AG04449 (cell line): ENCODE results near the gene MYO7A.

ENCODE experiments used
- CTCF ChIA-PET: fragments of 350-600 bp; formaldehyde crosslinking; extraction: SDS; loops from one replicate; lab custom pipeline; 2021; ENCODE audit warnings: antibody characterized with exemption; lab: Yijun Ruan, JAX
- POLR2A ChIA-PET: fragments of 400-600, 350-600 bp; formaldehyde crosslinking; extraction: SDS; loops from one replicate; lab custom pipeline; 2020; ENCODE audit warnings: antibody characterized with exemption, inconsistent platforms; lab: Yijun Ruan, JAX
- DNase-seq: peaks from one replicate; pipeline ENCODE4 v3.0.0-alpha.2; 2010; ENCODE audit warnings: low read depth, low spot score
- H3K4me3 ChIP-seq: 2 replicates; pipeline ENCODE4 v1.5.1; 2011; ENCODE audit warnings: low read depth, mild to moderate bottlenecking, control low read depth, low read length
- TF ChIP-seq, protein P1 (sequence below): IDR thresholded peaks from one replicate; pipeline ENCODE4 v1.5.1; 2011; ENCODE audit warnings: mild to moderate bottlenecking, moderate library complexity, low read length, control low read depth, inconsistent platforms; ENCODE audit not compliant: insufficient read depth; ENCODE audit errors: missing control alignments

MYO7A gene

DNA sequence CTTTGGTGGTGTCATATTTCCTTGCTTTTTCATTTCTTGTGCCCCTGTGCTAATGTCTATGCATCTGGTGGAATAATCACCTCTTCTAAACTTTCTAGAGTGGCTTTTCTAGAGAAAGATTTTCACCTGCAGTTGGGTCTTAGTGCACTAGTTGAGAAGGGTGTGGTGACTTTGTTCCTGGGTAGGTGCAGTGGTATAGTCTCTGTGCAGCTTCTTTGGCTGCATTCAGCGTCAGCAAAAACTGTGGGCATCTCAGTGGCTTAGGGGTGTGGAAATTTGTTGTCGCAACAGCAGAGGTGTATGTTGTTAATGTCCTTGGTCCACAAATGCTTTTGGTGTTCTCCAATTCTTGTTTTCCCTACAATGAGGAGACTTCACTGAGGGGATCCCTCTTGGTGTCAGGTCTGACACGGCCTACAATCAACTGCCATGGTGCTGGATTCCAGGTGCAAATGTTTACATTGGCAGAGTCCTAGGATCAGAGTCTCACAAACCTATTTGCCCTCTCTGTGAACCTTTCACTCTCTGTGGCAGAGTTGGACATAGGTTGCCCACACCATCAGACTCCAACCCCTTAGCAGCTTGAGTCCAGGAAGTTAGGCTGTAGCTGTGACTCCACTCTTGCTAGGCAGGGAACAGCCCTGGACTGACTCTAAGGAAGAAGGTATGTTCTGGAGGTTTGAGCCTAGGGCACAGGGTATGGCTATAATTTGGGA lies 124.7 kb downstream of the MYO7A start:
- ChIA-PET CTCF (no interaction called here), POLR2A (no interaction called here)
- H3K4me3 ChIP-seq: no peak overlapping the region
- TF ChIP-seq, protein P1, sequence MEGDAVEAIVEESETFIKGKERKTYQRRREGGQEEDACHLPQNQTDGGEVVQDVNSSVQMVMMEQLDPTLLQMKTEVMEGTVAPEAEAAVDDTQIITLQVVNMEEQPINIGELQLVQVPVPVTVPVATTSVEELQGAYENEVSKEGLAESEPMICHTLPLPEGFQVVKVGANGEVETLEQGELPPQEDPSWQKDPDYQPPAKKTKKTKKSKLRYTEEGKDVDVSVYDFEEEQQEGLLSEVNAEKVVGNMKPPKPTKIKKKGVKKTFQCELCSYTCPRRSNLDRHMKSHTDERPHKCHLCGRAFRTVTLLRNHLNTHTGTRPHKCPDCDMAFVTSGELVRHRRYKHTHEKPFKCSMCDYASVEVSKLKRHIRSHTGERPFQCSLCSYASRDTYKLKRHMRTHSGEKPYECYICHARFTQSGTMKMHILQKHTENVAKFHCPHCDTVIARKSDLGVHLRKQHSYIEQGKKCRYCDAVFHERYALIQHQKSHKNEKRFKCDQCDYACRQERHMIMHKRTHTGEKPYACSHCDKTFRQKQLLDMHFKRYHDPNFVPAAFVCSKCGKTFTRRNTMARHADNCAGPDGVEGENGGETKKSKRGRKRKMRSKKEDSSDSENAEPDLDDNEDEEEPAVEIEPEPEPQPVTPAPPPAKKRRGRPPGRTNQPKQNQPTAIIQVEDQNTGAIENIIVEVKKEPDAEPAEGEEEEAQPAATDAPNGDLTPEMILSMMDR: no peak
- no peak for DNase-seq

DNA sequence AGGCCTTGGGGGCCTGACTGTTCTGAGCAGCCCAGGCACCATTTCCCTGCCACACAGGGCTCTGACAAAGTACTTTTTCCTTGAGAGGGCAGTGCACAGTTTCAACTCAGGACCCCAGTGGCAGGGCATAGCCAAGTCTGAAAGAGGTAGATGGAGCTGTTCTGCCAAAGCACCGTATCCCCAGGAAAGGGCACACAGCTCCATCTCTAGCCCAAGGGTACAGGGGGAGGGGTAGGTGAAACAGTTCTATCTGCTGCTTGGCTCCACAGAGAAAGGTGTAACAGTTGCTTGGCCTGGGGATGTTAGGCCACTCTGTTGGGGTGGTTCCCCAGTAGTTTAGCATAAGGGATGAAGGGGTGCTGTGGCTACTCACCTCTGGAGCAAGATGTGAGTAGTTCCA lies 125.6 kb downstream of the MYO7A start:
- ChIA-PET POLR2A (no interaction called here), CTCF (interaction anchor here (0.7 kb wide), 1 partner anchor 8 kb away, joined by 3 read pairs; no protein-coding TSS in a partner anchor)
- H3K4me3 ChIP-seq: no peak overlapping the region
- TF ChIP-seq, protein P1: no peak
- no peak for DNase-seq

DNA sequence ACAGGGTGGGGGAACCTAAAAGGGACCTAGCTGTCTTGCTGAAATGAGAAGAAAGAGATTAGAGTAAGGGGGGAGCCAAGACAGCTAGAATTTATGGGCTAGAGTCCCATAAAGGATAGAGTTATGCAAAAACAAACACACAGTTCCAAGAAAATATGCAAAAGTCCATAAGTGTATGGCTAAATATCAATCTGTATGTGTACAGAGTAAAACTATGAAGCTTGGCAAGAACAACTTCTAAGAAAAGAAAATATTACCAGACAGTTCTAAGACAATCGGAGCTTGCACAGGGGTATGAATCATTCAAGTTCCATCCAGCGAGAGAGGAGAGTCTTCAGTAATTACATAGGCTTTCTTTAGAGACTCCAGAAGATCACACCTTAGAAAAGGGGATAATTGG lies 131.6 kb downstream of the MYO7A start:
- DNase-seq: peak; percentile 47
- TF ChIP-seq, protein P1: no peak
- no peak overlapping the region for H3K4me3 ChIP-seq
- CTCF ChIA-PET: interaction anchor here (2.2 kb wide), 1 partner anchor 10 kb away, joined by 5 read pairs; no protein-coding TSS in a partner anchor
- POLR2A ChIA-PET: no interaction called here

DNA sequence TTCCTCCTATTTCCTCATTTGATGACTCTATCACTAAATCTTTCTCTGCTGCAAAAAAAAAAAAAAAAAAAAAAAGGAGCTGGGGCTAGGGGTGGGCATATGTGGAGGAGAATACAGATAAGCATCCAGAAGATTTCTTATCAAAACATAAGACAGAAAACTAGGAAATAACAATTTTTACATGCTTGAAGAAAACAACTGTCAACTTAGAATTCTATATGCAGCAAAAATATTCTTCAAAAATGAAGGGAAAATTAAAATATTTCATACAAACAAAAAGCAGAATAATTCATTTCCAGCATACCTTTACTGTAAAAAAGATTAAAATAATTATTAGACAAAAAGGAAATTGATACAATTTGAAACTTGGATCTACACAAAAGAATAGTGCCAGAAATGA lies 134.8 kb downstream of the MYO7A start:
- POLR2A ChIA-PET: no interaction called here
- TF ChIP-seq, protein P1: no peak
- no peak for DNase-seq
- CTCF ChIA-PET: no interaction called here
- H3K4me3 ChIP-seq: no peak overlapping the region
